WTC11 (cell line): Measurements from ENCODE around the gene PC. TPM values are rescaled to one million over a fixed set of nuclear protein-coding genes. Genes with fewer than 3 reads are reported as not detected.

Experiments
- ATAC-seq: fragments of 200-7000 bp; cut with Tn5 transposase; 2 replicates; pipeline ENCODE4 v1.10.0; 2021; ENCODE audit warnings: mild to moderate bottlenecking, moderate library complexity
- CTCF ChIA-PET: fragments of 300-600 bp; sonication (Branson Sonifier 250); formaldehyde crosslinking; loops from one replicate; lab custom pipeline; 2021; ENCODE audit warnings: antibody characterized with exemption; lab: Charles Lee
- POLR2A ChIA-PET: fragments of 350-600 bp; sonication (Branson Sonifier 250); formaldehyde crosslinking; loops from one replicate; lab custom pipeline; 2021; ENCODE audit warnings: antibody characterized with exemption; lab: Charles Lee
- DNase-seq: peaks from one replicate; pipeline ENCODE4 v3.0.0; 2021; ENCODE audit warnings: low spot score
- H3K27ac Mint-ChIP-seq: 2 replicates; pipeline ENCODE4 v1.8.0; 2021; ENCODE audit warnings: mixed read lengths
- H3K27me3 Mint-ChIP-seq: 2 replicates; pipeline ENCODE4 v1.8.0; 2021; ENCODE audit warnings: low read depth, mild to moderate bottlenecking, moderate library complexity, mixed read lengths
- H3K36me3 Mint-ChIP-seq: 2 replicates; pipeline ENCODE4 v1.8.0; 2021; ENCODE audit warnings: mixed read lengths
- H3K4me1 Mint-ChIP-seq: 2 replicates; pipeline ENCODE4 v1.8.0; 2022; ENCODE audit warnings: mixed read lengths
- H3K4me3 Mint-ChIP-seq: 2 replicates; pipeline ENCODE4 v1.8.0; 2021; ENCODE audit warnings: mild to moderate bottlenecking, moderate library complexity, mixed read lengths
- H3K9me3 Mint-ChIP-seq: 2 replicates; pipeline ENCODE4 v1.8.0; 2021; ENCODE audit warnings: mixed read lengths
- CREM ChIP-seq: sonication (generic); formaldehyde crosslinking; IDR thresholded peaks from 2 replicates; pipeline ENCODE4 v1.8.1; 2022; ENCODE audit warnings: mild to moderate bottlenecking, missing genetic modification reagents, moderate library complexity
- GABPB1 ChIP-seq: sonication (generic); formaldehyde crosslinking; IDR thresholded peaks from 2 replicates; pipeline ENCODE4 v1.8.1; 2023; ENCODE audit warnings: mild to moderate bottlenecking, missing genetic modification reagents
- IRF2 ChIP-seq: sonication (generic); formaldehyde crosslinking; IDR thresholded peaks from 2 replicates; pipeline ENCODE4 v1.8.0; 2022; ENCODE audit warnings: low read depth, missing genetic modification reagents, borderline replicate concordance
- JUN ChIP-seq: sonication (generic); formaldehyde crosslinking; IDR thresholded peaks from 2 replicates; pipeline ENCODE4 v1.8.0; 2023; ENCODE audit warnings: mild to moderate bottlenecking, missing genetic modification reagents
- KAT7 ChIP-seq: sonication (generic); formaldehyde crosslinking; IDR thresholded peaks from 2 replicates; pipeline ENCODE4 v1.8.1; 2023; ENCODE audit warnings: missing genetic modification reagents, mild to moderate bottlenecking, borderline replicate concordance
- MXD4 ChIP-seq: fragments of 250-450 bp; sonication (Bioruptor Pico); IDR thresholded peaks from 2 replicates; pipeline ENCODE4 v1.8.0; 2021; ENCODE audit warnings: mild to moderate bottlenecking, moderate library complexity, borderline replicate concordance
- NFE2L1 ChIP-seq: sonication (generic); formaldehyde crosslinking; IDR thresholded peaks from 2 replicates; pipeline ENCODE4 v1.8.1; 2023; ENCODE audit warnings: missing genetic modification reagents
- NR1H2 ChIP-seq: sonication (generic); formaldehyde crosslinking; IDR thresholded peaks from 2 replicates; pipeline ENCODE4 v1.9.0; 2021; ENCODE audit warnings: mild to moderate bottlenecking, moderate library complexity, missing genetic modification reagents
- NR2C2 ChIP-seq: sonication (generic); formaldehyde crosslinking; IDR thresholded peaks from 2 replicates; pipeline ENCODE4 v1.8.0; 2022; ENCODE audit warnings: mild to moderate bottlenecking, missing genetic modification reagents
- SOX15 ChIP-seq: fragments of 250-450 bp; sonication (Bioruptor Pico); IDR thresholded peaks from 2 replicates; pipeline ENCODE4 v1.9.0; 2021; ENCODE audit warnings: mild to moderate bottlenecking
- SP1 ChIP-seq: sonication (generic); formaldehyde crosslinking; conservative IDR thresholded peaks from 2 replicates; pipeline ENCODE4 v1.8.1; 2022; ENCODE audit warnings: missing genetic modification reagents
- TEAD1 ChIP-seq: sonication (generic); formaldehyde crosslinking; IDR thresholded peaks from 2 replicates; pipeline ENCODE4 v1.8.0; 2022; ENCODE audit warnings: mild to moderate bottlenecking, missing genetic modification reagents
- ZBTB21 ChIP-seq: sonication (generic); formaldehyde crosslinking; IDR thresholded peaks from 2 replicates; pipeline ENCODE4 v1.8.1; 2023; ENCODE audit warnings: mild to moderate bottlenecking, missing genetic modification reagents, borderline replicate concordance
- ZNF121 ChIP-seq: sonication (generic); formaldehyde crosslinking; IDR thresholded peaks from 2 replicates; pipeline ENCODE4 v1.8.0; 2023; ENCODE audit warnings: missing genetic modification reagents
- ZNF416 ChIP-seq: fragments of 250-450 bp; sonication (Bioruptor Pico); IDR thresholded peaks from 2 replicates; pipeline ENCODE4 v1.9.0; 2021; ENCODE audit warnings: mild to moderate bottlenecking, inconsistent platforms
- ZNF423 ChIP-seq: fragments of 250-450 bp; sonication (Bioruptor Pico); IDR thresholded peaks from 2 replicates; pipeline ENCODE4 v2.1.2; 2022; ENCODE audit warnings: mild to moderate bottlenecking, moderate library complexity
- total RNA-seq: library from RNA; stranded (reverse); gene quantifications from 3 replicates; pipeline ENCODE4 v1.2.3, GENCODE V29; 2021
- TF ChIP-seq, protein P1 (sequence below): sonication (generic); formaldehyde crosslinking; IDR thresholded peaks from 2 replicates; pipeline ENCODE4 v1.8.0; 2022; ENCODE audit warnings: mild to moderate bottlenecking, missing genetic modification reagents
- TF ChIP-seq, protein P2 (sequence below): fragments of 250-450 bp; sonication (Bioruptor Pico); IDR thresholded peaks from 2 replicates; pipeline ENCODE4 v1.9.0; 2021; ENCODE audit warnings: moderate library complexity, mild to moderate bottlenecking, inconsistent platforms, borderline replicate concordance
- TF ChIP-seq, protein P3 (sequence below): sonication (generic); formaldehyde crosslinking; IDR thresholded peaks from 2 replicates; pipeline ENCODE4 v1.8.1; 2023; ENCODE audit warnings: mild to moderate bottlenecking, missing genetic modification reagents
- TF ChIP-seq, protein P4 (sequence below): sonication (generic); formaldehyde crosslinking; IDR thresholded peaks from 2 replicates; pipeline ENCODE4 v1.8.1; 2022; ENCODE audit warnings: mild to moderate bottlenecking, missing genetic modification reagents, moderate library complexity, borderline replicate concordance
- TF ChIP-seq, protein P5 (sequence below): sonication (generic); formaldehyde crosslinking; IDR thresholded peaks from 2 replicates; pipeline ENCODE4 v1.8.1; 2023; ENCODE audit warnings: mild to moderate bottlenecking, moderate library complexity, missing genetic modification reagents
- TF ChIP-seq, protein P6 (sequence below): sonication (generic); formaldehyde crosslinking; IDR thresholded peaks from 2 replicates; pipeline ENCODE4 v1.8.1; 2023; ENCODE audit warnings: mild to moderate bottlenecking, missing genetic modification reagents, moderate library complexity
- TF ChIP-seq, protein P7 (sequence below): sonication (generic); formaldehyde crosslinking; IDR thresholded peaks from 2 replicates; pipeline ENCODE4 v1.8.0; 2023; ENCODE audit warnings: missing genetic modification reagents
- TF ChIP-seq, protein P8 (sequence below): sonication (generic); formaldehyde crosslinking; IDR thresholded peaks from 2 replicates; pipeline ENCODE4 v1.8.1; 2022; ENCODE audit warnings: mild to moderate bottlenecking, moderate library complexity, missing genetic modification reagents

Gene PC
- total RNA-seq, 1 experiment from 2014 or later: 27.2 TPM

DNA sequence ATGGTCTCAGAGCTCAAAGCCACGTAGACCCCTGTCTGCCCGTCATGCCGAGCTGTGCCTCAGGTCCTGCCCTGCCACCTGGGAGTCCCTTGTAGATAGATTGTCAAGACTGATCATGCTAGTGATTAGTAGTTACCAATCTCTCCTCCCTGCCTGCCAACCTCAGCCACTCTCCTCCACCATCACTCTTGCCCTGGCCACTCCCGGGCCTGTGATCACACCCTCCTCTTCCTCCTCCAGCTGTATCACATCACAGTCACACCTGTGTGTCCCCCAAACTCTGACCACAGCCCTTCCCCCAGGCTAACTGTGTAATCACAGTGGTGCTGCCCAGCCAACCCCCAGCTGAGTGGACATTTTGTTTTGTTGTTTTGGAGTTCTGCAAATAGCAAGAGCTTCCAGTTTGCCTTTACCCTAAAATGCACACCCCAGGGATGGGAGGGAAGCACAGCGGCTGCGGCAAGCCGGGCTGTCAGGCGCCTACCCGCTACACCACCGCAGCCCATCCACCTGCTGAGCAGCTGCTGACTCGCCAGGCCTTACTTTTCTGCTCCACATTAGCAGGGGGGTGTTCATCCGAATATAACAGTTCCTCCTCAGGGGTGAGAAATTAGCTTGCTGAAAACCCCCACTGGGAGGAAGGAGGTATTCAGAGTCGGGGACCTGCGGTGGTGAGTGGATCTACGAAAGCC lies 55.6 kb downstream of the PC start:
- H3K27ac Mint-ChIP-seq: no peak overlapping the region; the same call in 1 of the 2 replicates
- ATAC-seq: no peak
- ChIA-PET POLR2A (interaction anchor here (0.7 to 1.2 kb wide), 2 partner anchors 56 to 780 kb away, joined by 3 read pairs; partner anchors contain the start of gene PC), CTCF (interaction anchor here (1.1 to 1.9 kb wide), 4 partner anchors 13 to 22 kb away, joined by 3 to 7 read pairs (median 3); no protein-coding TSS in a partner anchor)
- H3K4me3 Mint-ChIP-seq: no peak overlapping the region
- DNase-seq: no peak
- no peaks in the 10 kb centered on the region for H3K9me3 Mint-ChIP-seq
- TF ChIP-seq NFE2L1 (CRISPR knock-in tag) (no peak), CREM (CRISPR knock-in tag) (no peak), ZNF416 (CRISPR knock-in tag) (no peak), SP1 (no peak)
- TF ChIP-seq, protein P1, sequence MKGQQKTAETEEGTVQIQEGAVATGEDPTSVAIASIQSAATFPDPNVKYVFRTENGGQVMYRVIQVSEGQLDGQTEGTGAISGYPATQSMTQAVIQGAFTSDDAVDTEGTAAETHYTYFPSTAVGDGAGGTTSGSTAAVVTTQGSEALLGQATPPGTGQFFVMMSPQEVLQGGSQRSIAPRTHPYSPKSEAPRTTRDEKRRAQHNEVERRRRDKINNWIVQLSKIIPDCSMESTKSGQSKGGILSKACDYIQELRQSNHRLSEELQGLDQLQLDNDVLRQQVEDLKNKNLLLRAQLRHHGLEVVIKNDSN (CRISPR knock-in tag): no peak
- TF ChIP-seq, protein P2, sequence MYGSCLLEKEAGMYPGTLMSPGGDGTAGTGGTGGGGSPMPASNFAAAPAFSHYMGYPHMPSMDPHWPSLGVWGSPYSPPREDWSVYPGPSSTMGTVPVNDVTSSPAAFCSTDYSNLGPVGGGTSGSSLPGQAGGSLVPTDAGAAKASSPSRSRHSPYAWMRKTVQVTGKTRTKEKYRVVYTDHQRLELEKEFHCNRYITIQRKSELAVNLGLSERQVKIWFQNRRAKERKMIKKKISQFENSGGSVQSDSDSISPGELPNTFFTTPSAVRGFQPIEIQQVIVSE: no peak
- TF ChIP-seq, protein P3, sequence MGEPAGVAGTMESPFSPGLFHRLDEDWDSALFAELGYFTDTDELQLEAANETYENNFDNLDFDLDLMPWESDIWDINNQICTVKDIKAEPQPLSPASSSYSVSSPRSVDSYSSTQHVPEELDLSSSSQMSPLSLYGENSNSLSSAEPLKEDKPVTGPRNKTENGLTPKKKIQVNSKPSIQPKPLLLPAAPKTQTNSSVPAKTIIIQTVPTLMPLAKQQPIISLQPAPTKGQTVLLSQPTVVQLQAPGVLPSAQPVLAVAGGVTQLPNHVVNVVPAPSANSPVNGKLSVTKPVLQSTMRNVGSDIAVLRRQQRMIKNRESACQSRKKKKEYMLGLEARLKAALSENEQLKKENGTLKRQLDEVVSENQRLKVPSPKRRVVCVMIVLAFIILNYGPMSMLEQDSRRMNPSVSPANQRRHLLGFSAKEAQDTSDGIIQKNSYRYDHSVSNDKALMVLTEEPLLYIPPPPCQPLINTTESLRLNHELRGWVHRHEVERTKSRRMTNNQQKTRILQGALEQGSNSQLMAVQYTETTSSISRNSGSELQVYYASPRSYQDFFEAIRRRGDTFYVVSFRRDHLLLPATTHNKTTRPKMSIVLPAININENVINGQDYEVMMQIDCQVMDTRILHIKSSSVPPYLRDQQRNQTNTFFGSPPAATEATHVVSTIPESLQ (CRISPR knock-in tag): no peak
- TF ChIP-seq, protein P4, sequence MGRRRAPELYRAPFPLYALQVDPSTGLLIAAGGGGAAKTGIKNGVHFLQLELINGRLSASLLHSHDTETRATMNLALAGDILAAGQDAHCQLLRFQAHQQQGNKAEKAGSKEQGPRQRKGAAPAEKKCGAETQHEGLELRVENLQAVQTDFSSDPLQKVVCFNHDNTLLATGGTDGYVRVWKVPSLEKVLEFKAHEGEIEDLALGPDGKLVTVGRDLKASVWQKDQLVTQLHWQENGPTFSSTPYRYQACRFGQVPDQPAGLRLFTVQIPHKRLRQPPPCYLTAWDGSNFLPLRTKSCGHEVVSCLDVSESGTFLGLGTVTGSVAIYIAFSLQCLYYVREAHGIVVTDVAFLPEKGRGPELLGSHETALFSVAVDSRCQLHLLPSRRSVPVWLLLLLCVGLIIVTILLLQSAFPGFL: no peak
- H3K27me3 Mint-ChIP-seq: no peaks in the 10 kb centered on the region
- H3K4me1 Mint-ChIP-seq: peaks cover 37% of the 10 kb centered on the region
- H3K36me3 Mint-ChIP-seq: no peaks in the 10 kb centered on the region

DNA sequence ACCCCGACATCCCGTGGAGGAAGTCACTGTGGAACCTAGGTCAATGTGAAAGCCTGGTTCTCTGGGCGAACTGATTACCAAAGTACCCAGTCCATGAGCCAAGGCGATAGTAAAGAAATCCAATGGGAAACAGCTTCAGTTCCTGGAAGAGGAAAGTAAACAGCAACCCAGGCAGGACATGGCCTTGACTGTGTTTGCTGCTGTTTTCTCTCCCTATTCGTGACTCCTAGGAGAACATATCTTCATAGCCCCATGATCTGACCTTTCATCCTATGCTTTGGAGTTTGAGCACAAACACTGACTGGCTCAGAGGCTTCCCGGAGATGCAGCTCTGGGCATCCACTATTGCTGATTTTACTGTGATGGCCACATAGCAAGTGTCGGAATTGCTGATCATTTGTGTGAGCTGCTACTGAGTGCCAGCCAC lies 56.2 kb downstream of the PC start:
- Mint-ChIP-seq H3K36me3 (no peaks in the 10 kb centered on the region), H3K9me3 (no peaks in the 10 kb centered on the region), H3K4me1 (peaks cover 37% of the 10 kb centered on the region), H3K27ac (peak overlapping the region; percentile 43; the same call in 1 of the 2 replicates), H3K27me3 (no peaks in the 10 kb centered on the region), H3K4me3 (no peak overlapping the region)
- no peak for DNase-seq
- no peak for ATAC-seq
- POLR2A ChIA-PET: interaction anchor here (1.2 kb wide), 1 partner anchor 57 kb away, joined by 3 read pairs; the partner anchor contains the start of gene PC
- TF ChIP-seq, protein P5, sequence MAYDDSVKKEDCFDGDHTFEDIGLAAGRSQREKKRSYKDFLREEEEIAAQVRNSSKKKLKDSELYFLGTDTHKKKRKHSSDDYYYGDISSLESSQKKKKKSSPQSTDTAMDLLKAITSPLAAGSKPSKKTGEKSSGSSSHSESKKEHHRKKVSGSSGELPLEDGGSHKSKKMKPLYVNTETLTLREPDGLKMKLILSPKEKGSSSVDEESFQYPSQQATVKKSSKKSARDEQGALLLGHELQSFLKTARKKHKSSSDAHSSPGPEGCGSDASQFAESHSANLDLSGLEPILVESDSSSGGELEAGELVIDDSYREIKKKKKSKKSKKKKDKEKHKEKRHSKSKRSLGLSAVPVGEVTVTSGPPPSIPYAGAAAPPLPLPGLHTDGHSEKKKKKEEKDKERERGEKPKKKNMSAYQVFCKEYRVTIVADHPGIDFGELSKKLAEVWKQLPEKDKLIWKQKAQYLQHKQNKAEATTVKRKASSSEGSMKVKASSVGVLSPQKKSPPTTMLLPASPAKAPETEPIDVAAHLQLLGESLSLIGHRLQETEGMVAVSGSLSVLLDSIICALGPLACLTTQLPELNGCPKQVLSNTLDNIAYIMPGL: no peak
- TF ChIP-seq GABPB1 (CRISPR knock-in tag): peak; percentile 48; the same call in 1 of the 2 replicates
- no peak for TF ChIP-seq ZBTB21 (CRISPR knock-in tag)
- TF ChIP-seq TEAD1 (CRISPR knock-in tag): no peak
- no peak for TF ChIP-seq MXD4 (CRISPR knock-in tag)
- TF ChIP-seq SOX15 (CRISPR knock-in tag): no peak
- no peak for TF ChIP-seq ZNF423 (CRISPR knock-in tag)
- TF ChIP-seq, all 79 proteins: peak for 1
- CTCF ChIA-PET: interaction anchor here (1.1 to 1.9 kb wide), 3 partner anchors 13 to 21 kb away, joined by 3 to 7 read pairs (median 3); no protein-coding TSS in a partner anchor

DNA sequence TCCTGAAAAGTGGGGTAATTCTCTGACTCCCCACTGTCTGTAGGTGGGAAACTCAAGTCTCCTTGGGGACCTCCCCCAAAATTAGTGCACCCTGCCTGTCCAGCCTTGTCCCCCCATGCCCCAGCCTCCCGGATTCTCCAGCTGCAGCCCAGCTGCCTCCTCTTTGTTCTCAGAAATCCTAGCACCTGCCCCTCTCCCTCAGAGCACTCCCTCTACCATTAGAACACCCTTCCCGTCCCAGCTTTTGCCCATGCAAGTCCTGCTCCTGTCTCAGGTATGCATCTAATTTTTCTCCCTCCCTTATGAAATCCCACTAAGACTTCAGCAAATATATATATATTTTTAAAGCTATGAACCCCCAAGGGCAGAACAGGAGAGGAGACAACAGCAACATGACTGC lies 64.0 kb downstream of the PC start:
- no peaks in the 10 kb centered on the region for H3K9me3 Mint-ChIP-seq
- DNase-seq: no peak
- no peaks in the 10 kb centered on the region for H3K36me3 Mint-ChIP-seq
- no peaks in the 10 kb centered on the region for H3K27me3 Mint-ChIP-seq
- no peak for ATAC-seq
- H3K27ac Mint-ChIP-seq: no peak overlapping the region
- POLR2A ChIA-PET: no interaction called here
- no peak overlapping the region for H3K4me3 Mint-ChIP-seq
- CTCF ChIA-PET: interaction anchor here (1.0 to 2.9 kb wide), 6 partner anchors 9 to 159 kb away, joined by 3 to 15 read pairs (median 6); partner anchors contain the start of gene C11orf86
- peaks cover 28% of the 10 kb centered on the region for H3K4me1 Mint-ChIP-seq
- TF ChIP-seq, protein P6, sequence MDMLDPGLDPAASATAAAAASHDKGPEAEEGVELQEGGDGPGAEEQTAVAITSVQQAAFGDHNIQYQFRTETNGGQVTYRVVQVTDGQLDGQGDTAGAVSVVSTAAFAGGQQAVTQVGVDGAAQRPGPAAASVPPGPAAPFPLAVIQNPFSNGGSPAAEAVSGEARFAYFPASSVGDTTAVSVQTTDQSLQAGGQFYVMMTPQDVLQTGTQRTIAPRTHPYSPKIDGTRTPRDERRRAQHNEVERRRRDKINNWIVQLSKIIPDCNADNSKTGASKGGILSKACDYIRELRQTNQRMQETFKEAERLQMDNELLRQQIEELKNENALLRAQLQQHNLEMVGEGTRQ (CRISPR knock-in tag): no peak
- TF ChIP-seq NR2C2 (CRISPR knock-in tag) (no peak), JUN (CRISPR knock-in tag) (no peak), IRF2 (CRISPR knock-in tag) (no peak), KAT7 (CRISPR knock-in tag) (no peak), NR1H2 (CRISPR knock-in tag) (no peak), ZNF121 (CRISPR knock-in tag) (no peak), NFE2L1 (CRISPR knock-in tag) (no peak)
- TF ChIP-seq, protein P7, sequence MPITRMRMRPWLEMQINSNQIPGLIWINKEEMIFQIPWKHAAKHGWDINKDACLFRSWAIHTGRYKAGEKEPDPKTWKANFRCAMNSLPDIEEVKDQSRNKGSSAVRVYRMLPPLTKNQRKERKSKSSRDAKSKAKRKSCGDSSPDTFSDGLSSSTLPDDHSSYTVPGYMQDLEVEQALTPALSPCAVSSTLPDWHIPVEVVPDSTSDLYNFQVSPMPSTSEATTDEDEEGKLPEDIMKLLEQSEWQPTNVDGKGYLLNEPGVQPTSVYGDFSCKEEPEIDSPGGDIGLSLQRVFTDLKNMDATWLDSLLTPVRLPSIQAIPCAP (CRISPR knock-in tag): no peak
- TF ChIP-seq, protein P8, sequence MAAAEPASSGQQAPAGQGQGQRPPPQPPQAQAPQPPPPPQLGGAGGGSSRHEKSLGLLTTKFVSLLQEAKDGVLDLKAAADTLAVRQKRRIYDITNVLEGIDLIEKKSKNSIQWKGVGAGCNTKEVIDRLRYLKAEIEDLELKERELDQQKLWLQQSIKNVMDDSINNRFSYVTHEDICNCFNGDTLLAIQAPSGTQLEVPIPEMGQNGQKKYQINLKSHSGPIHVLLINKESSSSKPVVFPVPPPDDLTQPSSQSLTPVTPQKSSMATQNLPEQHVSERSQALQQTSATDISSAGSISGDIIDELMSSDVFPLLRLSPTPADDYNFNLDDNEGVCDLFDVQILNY (CRISPR knock-in tag): no peak
